CD4-positive, alpha-beta T cell treated with Interleukin-21 for 1 hour (primary cell): ENCODE results near the gene KLRC2.
"Not testable (repeated sequence)": the region's sequence is repeated elsewhere in the genome, so short reads cannot be mapped to it uniquely, and the experiment has no call there.

Source experiments
- DNase-seq: peaks from one replicate; pipeline ENCODE4 v3.0.0-alpha.2; 2020

Gene KLRC2

GRCh38 chr12:10404798-10405197 is 31.0 kb downstream of the KLRC2 start:
- DNase-seq: no peak

- no peak for DNase-seq
Observed at GRCh38 chr12:10400829-10401228, 35.0 kb downstream of the KLRC2 start.

- DNase-seq: no peak
Observed at GRCh38 chr12:10398168-10398567, 37.6 kb downstream of the KLRC2 start.

- DNase-seq: peak; percentile 61
Observed at GRCh38 chr12:10397296-10397695, 38.5 kb downstream of the KLRC2 start.

- not testable (repeated sequence) for DNase-seq
Observed at GRCh38 chr12:10396176-10396575, 39.6 kb downstream of the KLRC2 start.

- DNase-seq: peak; percentile 76
Observed at GRCh38 chr12:10395390-10395998, 40.3 kb downstream of the KLRC2 start.

GRCh38 chr12:10394531-10395152 is 41.2 kb downstream of the KLRC2 start:
- DNase-seq: peak; percentile 73

GRCh38 chr12:10393291-10393690 is 42.5 kb downstream of the KLRC2 start:
- DNase-seq: no peak

- peak; percentile 67 for DNase-seq
Observed at GRCh38 chr12:10392394-10392930, 43.3 kb downstream of the KLRC2 start.

- DNase-seq: not testable (repeated sequence)
Observed at GRCh38 chr12:10390991-10391390, 44.8 kb downstream of the KLRC2 start.

GRCh38 chr12:10389904-10390303 is 45.9 kb downstream of the KLRC2 start, which contains the start of gene KLRK1:
Gene KLRK1, minus strand, starts transcription at chr12:10390041. Its CDS starts 1,231 bp downstream, at chr12:10388810.
- DNase-seq: peak; percentile 40

GRCh38 chr12:10388624-10389413 is 47.0 kb downstream of the KLRC2 start:
- no peak for DNase-seq

GRCh38 chr12:10387498-10387897 is 48.3 kb downstream of the KLRC2 start:
- not testable (repeated sequence) for DNase-seq

- DNase-seq: no peak
Observed at GRCh38 chr12:10386857-10387256, 49.0 kb downstream of the KLRC2 start.

GRCh38 chr12:10385166-10385613 is 50.6 kb downstream of the KLRC2 start:
- DNase-seq: no peak

- no peak for DNase-seq
Observed at GRCh38 chr12:10384191-10384590, 51.6 kb downstream of the KLRC2 start.

GRCh38 chr12:10381928-10382628 is 53.7 kb downstream of the KLRC2 start:
- no peak for DNase-seq
